Ascending aorta (tissue), 2 donors: ENCODE results near the gene ERC1. TPM values are rescaled to one million over a fixed set of nuclear protein-coding genes. Genes with fewer than 3 reads are reported as not detected.

Experiments used
- DNase-seq, 2 donors: peaks; one replicate each; pipeline ENCODE4 v3.0.0-alpha.2; 2019; ENCODE audit warnings: low spot score in 2 of 2
- H3K27ac ChIP-seq, 2 donors: fragments of 200-600 bp; sonication (generic); one replicate each; pipeline ENCODE4 v1.5.1; 2016 to 2017; ENCODE audit warnings: mild to moderate bottlenecking in 1 of 2
- H3K27me3 ChIP-seq: fragments of 200-600 bp; sonication (generic); one replicate; pipeline ENCODE4 v1.5.1; 2017
- H3K36me3 ChIP-seq, 2 donors: fragments of 200-600 bp; sonication (generic); one replicate each; pipeline ENCODE4 v1.5.1; 2016
- H3K4me1 ChIP-seq, 2 donors: fragments of 200-600 bp; sonication (generic); one replicate each; pipeline ENCODE4 v1.5.1; 2016 to 2017; ENCODE audit warnings: mild to moderate bottlenecking in 1 of 2
- H3K4me3 ChIP-seq, 2 donors: fragments of 200-600 bp; sonication (generic); one replicate each; pipeline ENCODE4 v1.5.1; 2016 to 2017; ENCODE audit warnings: mild to moderate bottlenecking in 1 of 2
- H3K9me3 ChIP-seq, 2 donors: fragments of 200-600 bp; sonication (generic); one replicate each; pipeline ENCODE4 v1.5.1; 2016
- intact Hi-C: fragments of 100-400 bp; cut with DNase I; formaldehyde crosslinking; loops from one replicate; pipeline ENCODE4 v1.15.1; 2023
- total RNA-seq: library from RNA; depleted of rRNA; stranded (reverse); fragments of >200 nt; gene quantifications from one replicate; pipeline ENCODE4 v1.1.0, GENCODE V29; 2016
- TF ChIP-seq, protein P1 (sequence below), 3 experiments: fragments of 200-600 bp in 2 of 3; fragments of 450-650 bp in 1 of 3; sonication (generic) in 2 of 3; IDR thresholded peaks; one replicate each; pipeline ENCODE4 v1.5.1; 2016 to 2019; ENCODE audit warnings: antibody characterized with exemption in 3 of 3, mild to moderate bottlenecking in 1 of 3, moderate library complexity in 1 of 3

The ERC1 gene
- total RNA-seq, 1 donor from 2014 or later = 41.4 TPM

DNA sequence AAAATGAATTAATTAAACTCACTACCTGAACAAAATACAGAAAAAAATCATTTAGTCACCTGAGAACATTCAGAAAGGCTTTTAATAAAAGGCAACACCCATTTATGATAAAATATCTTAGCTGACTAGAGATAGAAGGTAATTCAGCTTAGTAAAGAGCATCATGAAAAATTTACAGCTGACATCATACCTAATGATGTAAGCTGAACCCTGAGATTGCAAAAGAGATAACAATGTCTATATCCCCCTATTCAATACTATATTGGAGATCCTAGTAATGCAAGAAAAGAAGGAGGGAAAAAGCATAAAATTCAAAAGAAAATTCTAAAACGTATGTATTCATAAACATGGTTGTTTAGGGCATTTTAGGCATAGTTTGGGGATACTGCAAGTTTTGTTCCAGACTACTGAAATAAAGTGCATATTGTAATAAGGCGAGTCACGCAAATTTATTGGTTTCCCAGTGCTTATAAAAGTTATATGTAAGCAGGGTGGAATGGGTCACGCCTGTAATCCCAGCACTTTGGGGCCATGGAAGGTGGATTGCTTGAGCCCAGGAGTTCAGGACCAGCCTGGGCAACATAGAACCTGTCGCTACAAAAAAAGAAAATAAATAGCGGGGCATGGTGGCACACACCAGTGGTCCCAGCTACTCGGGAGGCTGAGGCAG lies 311.3 kb downstream of the ERC1 start:
- no peak overlapping the region for H3K4me3 ChIP-seq
- H3K9me3 ChIP-seq = no peaks in the 10 kb centered on the region
- TF ChIP-seq, protein P1, sequence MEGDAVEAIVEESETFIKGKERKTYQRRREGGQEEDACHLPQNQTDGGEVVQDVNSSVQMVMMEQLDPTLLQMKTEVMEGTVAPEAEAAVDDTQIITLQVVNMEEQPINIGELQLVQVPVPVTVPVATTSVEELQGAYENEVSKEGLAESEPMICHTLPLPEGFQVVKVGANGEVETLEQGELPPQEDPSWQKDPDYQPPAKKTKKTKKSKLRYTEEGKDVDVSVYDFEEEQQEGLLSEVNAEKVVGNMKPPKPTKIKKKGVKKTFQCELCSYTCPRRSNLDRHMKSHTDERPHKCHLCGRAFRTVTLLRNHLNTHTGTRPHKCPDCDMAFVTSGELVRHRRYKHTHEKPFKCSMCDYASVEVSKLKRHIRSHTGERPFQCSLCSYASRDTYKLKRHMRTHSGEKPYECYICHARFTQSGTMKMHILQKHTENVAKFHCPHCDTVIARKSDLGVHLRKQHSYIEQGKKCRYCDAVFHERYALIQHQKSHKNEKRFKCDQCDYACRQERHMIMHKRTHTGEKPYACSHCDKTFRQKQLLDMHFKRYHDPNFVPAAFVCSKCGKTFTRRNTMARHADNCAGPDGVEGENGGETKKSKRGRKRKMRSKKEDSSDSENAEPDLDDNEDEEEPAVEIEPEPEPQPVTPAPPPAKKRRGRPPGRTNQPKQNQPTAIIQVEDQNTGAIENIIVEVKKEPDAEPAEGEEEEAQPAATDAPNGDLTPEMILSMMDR (IDR thresholded peaks at IDR 0.05) = no peak
- no peaks in the 10 kb centered on the region for H3K27me3 ChIP-seq
- H3K27ac ChIP-seq = no peak overlapping the region
- H3K4me1 ChIP-seq = no peaks in the 10 kb centered on the region
- intact Hi-C loops = no loop called here
- no peak for DNase-seq
- peaks cover 0 to 7% of the 10 kb centered on the region in 2 donors for H3K36me3 ChIP-seq

DNA sequence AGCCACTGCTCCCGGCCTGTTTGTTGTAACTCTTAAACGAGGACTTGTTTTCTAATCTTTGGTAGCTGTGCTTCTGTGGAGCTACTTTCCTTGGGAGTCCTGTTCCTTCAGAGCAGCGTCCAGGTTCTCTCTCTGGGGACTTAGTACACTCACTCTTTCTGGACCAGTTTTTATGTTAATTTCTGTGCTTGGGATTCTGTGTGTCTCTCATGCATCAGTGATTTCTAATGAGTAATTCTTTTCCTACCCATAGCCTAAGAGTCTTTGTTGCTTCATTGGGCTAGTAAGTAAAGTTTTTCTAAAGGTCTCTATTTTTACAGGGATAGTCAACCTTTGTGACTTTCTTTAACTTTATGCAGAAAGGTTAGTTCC lies 314.0 kb downstream of the ERC1 start:
- DNase-seq = no peak
- no peaks in the 10 kb centered on the region for H3K36me3 ChIP-seq
- no peak overlapping the region for H3K27ac ChIP-seq
- H3K4me3 ChIP-seq = no peak overlapping the region
- H3K27me3 ChIP-seq = no peaks in the 10 kb centered on the region
- TF ChIP-seq, protein P1 (IDR thresholded peaks at IDR 0.05) = no peak
- no peaks in the 10 kb centered on the region for H3K4me1 ChIP-seq
- intact Hi-C loops = no loop called here
- no peaks in the 10 kb centered on the region for H3K9me3 ChIP-seq

DNA sequence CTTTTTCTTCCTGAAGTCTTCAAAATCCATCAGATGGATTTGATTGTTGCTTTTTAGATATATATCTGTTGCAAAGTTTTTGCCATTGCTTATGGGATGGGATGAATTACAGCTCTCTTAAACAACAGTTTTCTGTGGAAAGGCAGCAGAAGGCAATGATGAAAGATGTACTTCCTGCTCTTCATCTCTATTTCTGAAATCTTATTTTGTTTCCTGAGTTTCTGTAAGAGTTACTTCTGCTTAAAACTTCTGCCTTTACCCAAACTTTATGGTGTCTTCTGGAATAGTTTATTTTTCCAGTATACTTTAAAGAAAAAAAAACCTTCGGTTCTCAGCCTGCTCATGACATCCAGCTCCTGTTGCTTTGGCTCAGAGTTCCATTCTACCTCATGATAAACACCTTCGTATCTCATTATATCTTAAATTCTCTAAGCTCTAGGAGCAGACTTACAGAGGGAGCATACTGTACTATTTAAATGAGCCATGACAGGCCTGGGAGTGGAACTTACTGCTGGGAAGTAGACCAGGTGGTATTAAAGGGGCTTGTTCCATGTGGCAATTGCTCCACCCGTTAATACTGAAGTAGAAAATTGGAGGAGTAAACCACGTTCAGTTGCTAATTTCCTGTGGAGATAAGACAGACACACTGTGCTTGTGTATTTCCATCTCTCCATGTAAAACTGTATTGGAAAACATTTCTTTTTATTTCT lies 314.9 kb downstream of the ERC1 start:
- Histone ChIP-seq H3K9me3 (no peaks in the 10 kb centered on the region), H3K36me3 (no peaks in the 10 kb centered on the region), H3K4me1 (no peaks in the 10 kb centered on the region), H3K4me3 (no peak overlapping the region), H3K27me3 (no peaks in the 10 kb centered on the region), H3K27ac (no peak overlapping the region)
- TF ChIP-seq, protein P1 (IDR thresholded peaks at IDR 0.05) = no peak
- DNase-seq = no peak
- intact Hi-C loops = no loop called here

DNA sequence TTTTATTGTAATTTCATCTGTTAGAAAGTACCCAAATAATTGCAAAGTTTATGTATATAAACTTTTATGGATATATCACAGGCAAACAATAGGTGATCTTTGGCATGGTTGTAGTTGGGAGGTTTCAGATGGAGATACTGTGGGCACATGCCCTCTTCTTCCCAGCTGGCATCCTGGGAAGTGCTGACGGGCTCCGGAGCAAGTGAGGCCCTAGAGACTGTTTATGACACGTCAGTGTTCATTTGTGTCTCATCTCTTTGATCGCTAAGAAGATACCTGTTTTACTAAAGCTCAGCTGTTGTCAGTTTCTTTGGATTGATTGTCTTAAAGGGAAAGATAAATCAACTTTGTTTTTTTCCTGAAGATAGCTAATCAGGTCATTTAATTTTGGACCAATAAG lies 315.8 kb downstream of the ERC1 start:
- intact Hi-C loops = no loop called here
- H3K9me3 ChIP-seq = no peaks in the 10 kb centered on the region
- no peaks in the 10 kb centered on the region for H3K4me1 ChIP-seq
- no peak overlapping the region for H3K27ac ChIP-seq
- no peak overlapping the region for H3K4me3 ChIP-seq
- TF ChIP-seq, protein P1 (IDR thresholded peaks at IDR 0.05) = no peak
- no peaks in the 10 kb centered on the region for H3K27me3 ChIP-seq
- no peak for DNase-seq
- H3K36me3 ChIP-seq = no peaks in the 10 kb centered on the region

DNA sequence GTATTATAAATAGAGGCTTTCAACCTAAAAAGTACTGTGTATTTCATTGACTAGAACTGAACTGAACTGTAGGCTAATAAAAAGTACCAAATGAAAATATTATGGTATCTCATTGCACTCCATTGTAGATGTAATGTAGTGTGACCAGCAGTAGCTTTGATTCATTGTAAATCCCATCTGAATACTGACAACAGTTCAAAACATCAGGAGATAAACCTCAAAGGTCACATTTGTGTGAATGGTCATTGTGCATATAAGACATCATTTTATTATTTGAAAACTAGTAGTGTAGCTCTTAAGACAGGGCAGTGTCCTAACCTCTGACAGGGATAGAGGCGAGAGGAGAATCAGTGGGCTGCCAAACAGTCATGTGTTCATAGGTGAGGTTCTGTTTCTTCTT lies 316.8 kb downstream of the ERC1 start:
- Histone ChIP-seq H3K4me1 (no peaks in the 10 kb centered on the region), H3K9me3 (no peaks in the 10 kb centered on the region), H3K4me3 (no peak overlapping the region), H3K27ac (no peak overlapping the region), H3K27me3 (no peaks in the 10 kb centered on the region), H3K36me3 (no peaks in the 10 kb centered on the region)
- intact Hi-C loops = no loop called here
- DNase-seq = no peak
- TF ChIP-seq, protein P1 (IDR thresholded peaks at IDR 0.05) = no peak
